MM.1S (cell line): ENCODE data around the gene TMEM132D.

Experiments used
- CTCF ChIP-seq: fragments of 300-600 bp; sonication (generic); IDR thresholded peaks from 2 replicates; pipeline ENCODE4 v1.5.1; 2016; ENCODE audit warnings: antibody characterized with exemption, low read length, mixed read lengths
- EZH2 ChIP-seq: fragments of 300-600 bp; sonication (generic); optimal IDR thresholded peaks from 2 replicates; pipeline ENCODE3; 2017; ENCODE audit warnings: low read depth, mild to moderate bottlenecking, antibody characterized with exemption, low read length, mixed read lengths
- EZH2phosphoT487 ChIP-seq: fragments of 300-600 bp; sonication (generic); IDR thresholded peaks from 2 replicates; pipeline ENCODE4 v1.6.1; 2018; ENCODE audit warnings: antibody characterized with exemption, low read length

- TF ChIP-seq CTCF (no peak), EZH2 (no peak), EZH2phosphoT487 (no peak)
Observed at GRCh38 chr12:129672110-129672509, 231.7 kb downstream of the TMEM132D start.
